ENCODE data around the gene SLC2A3. TPM values are rescaled to one million over a fixed set of nuclear protein-coding genes. Genes with fewer than 3 reads are reported as not detected.
"Not testable (repeated sequence)": the region's sequence is repeated elsewhere in the genome, so short reads cannot be mapped to it uniquely, and the experiment has no call there.

Gene SLC2A3
- total RNA-seq, 1 experiment from 2014 or later = 3,303 TPM

DNA sequence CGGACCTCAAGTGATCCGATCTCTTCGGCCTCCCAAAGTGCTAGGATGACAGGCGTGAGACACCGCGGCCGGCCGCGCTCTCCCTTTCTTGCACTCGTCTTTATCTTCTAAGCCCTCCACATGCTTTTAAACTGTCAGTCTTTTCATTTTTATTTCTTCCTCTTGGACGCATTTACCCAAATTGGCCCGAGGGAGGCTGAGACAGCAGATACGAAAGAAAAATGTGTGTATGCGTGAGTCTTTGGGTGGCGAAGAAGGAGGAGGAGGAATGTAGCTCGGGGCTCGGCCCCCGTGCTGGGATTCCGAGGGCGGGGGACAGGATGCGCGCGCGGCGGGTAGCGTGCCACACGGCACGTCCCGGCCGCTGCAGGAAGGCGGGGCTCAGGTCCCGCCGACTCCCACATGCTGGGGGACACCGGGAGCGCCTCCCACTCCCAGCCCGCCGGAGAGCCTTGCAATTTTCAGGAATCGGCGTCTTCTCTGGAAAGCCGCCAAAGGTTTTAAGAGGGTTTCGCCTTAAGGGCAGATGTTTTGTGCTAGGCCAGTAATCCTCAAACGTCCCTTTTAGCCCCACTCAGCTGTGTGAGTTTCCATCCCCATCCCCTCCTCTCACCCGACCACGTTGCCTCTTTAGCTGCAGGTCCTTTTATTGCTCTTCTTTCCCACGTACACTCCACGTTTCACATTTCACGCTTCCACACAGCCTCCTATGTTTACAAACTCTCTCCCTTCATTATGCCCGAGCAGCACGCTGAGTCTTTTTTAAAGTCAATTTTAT, 34.7 kb upstream of the SLC2A3 start:
- ChIA-PET CTCF (interaction anchor here (0.7 to 1.7 kb wide), 10 partner anchors 10 to 125 kb away, joined by 3 to 9 read pairs (median 4); partner anchors contain the start of gene SLC2A3), POLR2A (interaction anchor here (0.5 to 13.7 kb wide), 21 partner anchors 8 to 265 kb away, joined by 3 to 749 read pairs (median 5); partner anchors contain the start of gene SLC2A3)
- Mint-ChIP-seq H3K9me3 (ENCODE audit: unreplicated experiment) (no peaks in the 10 kb centered on the region), H3K4me3 (ENCODE audit: unreplicated experiment) (peak overlapping the region; percentile 75), H3K27me3 (ENCODE audit: insufficient read depth, unreplicated experiment) (no peaks in the 10 kb centered on the region), H3K27ac (ENCODE audit: unreplicated experiment) (peak overlapping the region; percentile 76), H3K4me1 (ENCODE audit: low read depth, unreplicated experiment) (peaks cover 15% of the 10 kb centered on the region), H3K36me3 (ENCODE audit: insufficient read depth, unreplicated experiment) (peaks cover 85% of the 10 kb centered on the region)
- TF ChIP-seq, protein P1, sequence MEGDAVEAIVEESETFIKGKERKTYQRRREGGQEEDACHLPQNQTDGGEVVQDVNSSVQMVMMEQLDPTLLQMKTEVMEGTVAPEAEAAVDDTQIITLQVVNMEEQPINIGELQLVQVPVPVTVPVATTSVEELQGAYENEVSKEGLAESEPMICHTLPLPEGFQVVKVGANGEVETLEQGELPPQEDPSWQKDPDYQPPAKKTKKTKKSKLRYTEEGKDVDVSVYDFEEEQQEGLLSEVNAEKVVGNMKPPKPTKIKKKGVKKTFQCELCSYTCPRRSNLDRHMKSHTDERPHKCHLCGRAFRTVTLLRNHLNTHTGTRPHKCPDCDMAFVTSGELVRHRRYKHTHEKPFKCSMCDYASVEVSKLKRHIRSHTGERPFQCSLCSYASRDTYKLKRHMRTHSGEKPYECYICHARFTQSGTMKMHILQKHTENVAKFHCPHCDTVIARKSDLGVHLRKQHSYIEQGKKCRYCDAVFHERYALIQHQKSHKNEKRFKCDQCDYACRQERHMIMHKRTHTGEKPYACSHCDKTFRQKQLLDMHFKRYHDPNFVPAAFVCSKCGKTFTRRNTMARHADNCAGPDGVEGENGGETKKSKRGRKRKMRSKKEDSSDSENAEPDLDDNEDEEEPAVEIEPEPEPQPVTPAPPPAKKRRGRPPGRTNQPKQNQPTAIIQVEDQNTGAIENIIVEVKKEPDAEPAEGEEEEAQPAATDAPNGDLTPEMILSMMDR (IDR thresholded peaks at IDR 0.05; ENCODE audit: insufficient read depth in 1 of 2, low read depth in 1 of 2, low read length in 1 of 2, severe bottlenecking in 1 of 2, unreplicated experiment in 1 of 2) = peak in 1 of 2 experiments; percentile 43
- Histone ChIP-seq H3K4me1 (peaks cover 34% of the 10 kb centered on the region), H3K27me3 (replicated peaks; ENCODE audit: control insufficient read depth, insufficient read depth, low read length) (no peaks in the 10 kb centered on the region), H3K9me3 (no peaks in the 10 kb centered on the region), H3K4me3 (ENCODE audit: low read depth, low read length) (peak overlapping the region; percentile 43), H3K36me3 (ENCODE audit: control insufficient read depth, insufficient read depth, low read length) (peaks cover 4% of the 10 kb centered on the region)
- DNase-seq = peak; percentile 99
- intact Hi-C loops (cut with micrococcal nuclease; ENCODE audit: unreplicated experiment) = loop anchor here (1.0 kb wide), 5 partner anchors 10 to 56 kb away; partner anchors contain the start of gene SLC2A3
- no TSS peak for BruUV-seq (replicated peaks)

GRCh38 chr12:7966563-7966962, 30.6 kb upstream of the SLC2A3 start:
- H3K27ac Mint-ChIP-seq (ENCODE audit: unreplicated experiment) = peak overlapping the region; percentile 60
- H3K27me3 ChIP-seq (replicated peaks; ENCODE audit: control insufficient read depth, insufficient read depth, low read length) = no peaks in the 10 kb centered on the region
- peaks cover 91% of the 10 kb centered on the region for H3K36me3 Mint-ChIP-seq (ENCODE audit: insufficient read depth, unreplicated experiment)
- TF ChIP-seq, protein P1 (IDR thresholded peaks at IDR 0.05; ENCODE audit: insufficient read depth in 1 of 2, low read depth in 1 of 2, low read length in 1 of 2, severe bottlenecking in 1 of 2, unreplicated experiment in 1 of 2) = no peak
- H3K27me3 Mint-ChIP-seq (ENCODE audit: insufficient read depth, unreplicated experiment) = no peaks in the 10 kb centered on the region
- H3K9me3 ChIP-seq = no peaks in the 10 kb centered on the region
- intact Hi-C loops (cut with micrococcal nuclease; ENCODE audit: unreplicated experiment) = no loop called here
- no peaks in the 10 kb centered on the region for H3K9me3 Mint-ChIP-seq (ENCODE audit: unreplicated experiment)
- no peak overlapping the region for H3K4me3 ChIP-seq (ENCODE audit: low read depth, low read length)
- DNase-seq = peak in 1 of 2 experiments; percentile 43
- no TSS peak for BruUV-seq (replicated peaks)
- H3K4me3 Mint-ChIP-seq (ENCODE audit: unreplicated experiment) = peak overlapping the region; percentile 60
- ChIA-PET POLR2A (interaction anchor here (0.5 to 13.7 kb wide), 3 partner anchors 29 to 116 kb away, joined by 3 to 749 read pairs (median 4); partner anchors contain the start of gene SLC2A3), CTCF (no interaction called here)
- H3K4me1 ChIP-seq = peaks cover 45% of the 10 kb centered on the region
- peaks cover 42% of the 10 kb centered on the region for H3K4me1 Mint-ChIP-seq (ENCODE audit: low read depth, unreplicated experiment)
- peaks cover 4% of the 10 kb centered on the region for H3K36me3 ChIP-seq (ENCODE audit: control insufficient read depth, insufficient read depth, low read length)

- H3K36me3 ChIP-seq (ENCODE audit: control insufficient read depth, insufficient read depth, low read length); H3K4me3 Mint-ChIP-seq (ENCODE audit: unreplicated experiment); intact Hi-C loops (cut with micrococcal nuclease; ENCODE audit: unreplicated experiment); H3K27me3 Mint-ChIP-seq (ENCODE audit: insufficient read depth, unreplicated experiment); BruUV-seq (replicated peaks); H3K4me3 ChIP-seq (ENCODE audit: low read depth, low read length); H3K27me3 ChIP-seq (replicated peaks; ENCODE audit: control insufficient read depth, insufficient read depth, low read length); H3K9me3 Mint-ChIP-seq (ENCODE audit: unreplicated experiment); H3K9me3 ChIP-seq: not testable (repeated sequence)
- POLR2A ChIA-PET = interaction anchor here (0.9 to 13.7 kb wide), 2 partner anchors 30 to 35 kb away, joined by 4 to 749 read pairs; partner anchors contain the start of gene SLC2A3
- Mint-ChIP-seq H3K36me3 (ENCODE audit: insufficient read depth, unreplicated experiment) (peaks cover 86% of the 10 kb centered on the region), H3K27ac (ENCODE audit: unreplicated experiment) (peak overlapping the region; percentile 63), H3K4me1 (ENCODE audit: low read depth, unreplicated experiment) (peaks cover 34% of the 10 kb centered on the region)
- DNase-seq = peak in 1 of 2 experiments; percentile 19
- CTCF ChIA-PET = interaction anchor here (0.6 to 1.2 kb wide), 3 partner anchors 28 to 276 kb away, joined by 3 to 9 read pairs (median 3); partner anchors contain the start of gene SLC2A3
- peaks cover 58% of the 10 kb centered on the region for H3K4me1 ChIP-seq
Observed at GRCh38 chr12:7964669-7965068, 28.7 kb upstream of the SLC2A3 start.
